ENCODE data around the gene COL6A5. TPM values are rescaled to one million over a fixed set of nuclear protein-coding genes. Genes with fewer than 3 reads are reported as not detected.

The COL6A5 gene
- polyA plus RNA-seq, 2 of the 4 experiments (the other 2 are of a cell fraction), result not detected

DNA sequence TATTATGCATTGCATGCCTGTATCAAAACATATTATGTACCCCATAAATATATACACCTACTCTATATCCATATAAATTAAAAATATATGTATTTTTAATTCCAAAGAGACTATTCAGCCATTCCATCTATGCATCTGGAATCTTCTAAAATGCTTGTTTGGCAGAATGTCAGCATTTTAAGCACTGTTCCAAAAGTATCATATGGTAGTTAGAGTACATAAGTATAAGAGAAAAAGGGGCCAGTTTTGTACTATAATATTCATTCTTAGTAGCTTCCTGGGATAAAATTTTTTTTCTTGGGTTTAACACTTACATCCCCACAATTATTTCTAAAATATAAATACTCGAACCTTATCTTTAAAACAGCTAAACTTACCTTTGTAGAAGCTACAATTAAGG lies 111.1 kb downstream of the COL6A5 start:
- CTCF ChIA-PET, result no interaction called here
- no peak for FAIRE-seq

DNA sequence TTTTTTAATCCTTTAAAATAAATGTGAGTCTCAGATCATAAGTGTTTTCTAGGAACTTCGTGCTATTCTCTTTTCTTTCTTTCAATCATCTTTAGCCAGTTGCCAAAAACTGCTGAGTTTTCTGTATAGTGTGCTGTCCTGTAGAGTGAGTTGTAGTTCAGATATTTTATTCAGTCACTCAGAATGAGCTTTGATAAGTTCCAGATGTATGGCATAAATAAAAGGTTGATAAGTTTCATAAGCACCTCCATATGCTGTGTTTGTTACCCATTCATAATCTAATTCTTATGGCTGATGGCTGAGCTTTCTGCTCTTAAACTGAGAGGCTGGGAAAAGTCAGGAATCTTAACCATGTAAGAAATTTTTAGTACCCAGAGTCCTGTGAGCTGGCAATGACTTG lies 112.2 kb downstream of the COL6A5 start:
- Histone ChIP-seq H3K4me3 (no peak overlapping the region), H3K4me2 (no peak overlapping the region), H3K9me3 (no peaks in the 10 kb centered on the region), H3K4me1 (no peaks in the 10 kb centered on the region), H3K27ac (no peak overlapping the region)
- no peak for ATAC-seq
- TF ChIP-seq, protein P1, sequence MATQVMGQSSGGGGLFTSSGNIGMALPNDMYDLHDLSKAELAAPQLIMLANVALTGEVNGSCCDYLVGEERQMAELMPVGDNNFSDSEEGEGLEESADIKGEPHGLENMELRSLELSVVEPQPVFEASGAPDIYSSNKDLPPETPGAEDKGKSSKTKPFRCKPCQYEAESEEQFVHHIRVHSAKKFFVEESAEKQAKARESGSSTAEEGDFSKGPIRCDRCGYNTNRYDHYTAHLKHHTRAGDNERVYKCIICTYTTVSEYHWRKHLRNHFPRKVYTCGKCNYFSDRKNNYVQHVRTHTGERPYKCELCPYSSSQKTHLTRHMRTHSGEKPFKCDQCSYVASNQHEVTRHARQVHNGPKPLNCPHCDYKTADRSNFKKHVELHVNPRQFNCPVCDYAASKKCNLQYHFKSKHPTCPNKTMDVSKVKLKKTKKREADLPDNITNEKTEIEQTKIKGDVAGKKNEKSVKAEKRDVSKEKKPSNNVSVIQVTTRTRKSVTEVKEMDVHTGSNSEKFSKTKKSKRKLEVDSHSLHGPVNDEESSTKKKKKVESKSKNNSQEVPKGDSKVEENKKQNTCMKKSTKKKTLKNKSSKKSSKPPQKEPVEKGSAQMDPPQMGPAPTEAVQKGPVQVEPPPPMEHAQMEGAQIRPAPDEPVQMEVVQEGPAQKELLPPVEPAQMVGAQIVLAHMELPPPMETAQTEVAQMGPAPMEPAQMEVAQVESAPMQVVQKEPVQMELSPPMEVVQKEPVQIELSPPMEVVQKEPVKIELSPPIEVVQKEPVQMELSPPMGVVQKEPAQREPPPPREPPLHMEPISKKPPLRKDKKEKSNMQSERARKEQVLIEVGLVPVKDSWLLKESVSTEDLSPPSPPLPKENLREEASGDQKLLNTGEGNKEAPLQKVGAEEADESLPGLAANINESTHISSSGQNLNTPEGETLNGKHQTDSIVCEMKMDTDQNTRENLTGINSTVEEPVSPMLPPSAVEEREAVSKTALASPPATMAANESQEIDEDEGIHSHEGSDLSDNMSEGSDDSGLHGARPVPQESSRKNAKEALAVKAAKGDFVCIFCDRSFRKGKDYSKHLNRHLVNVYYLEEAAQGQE (IDR thresholded peaks at IDR 0.05), result no peak
- TF ChIP-seq SMC3 (IDR thresholded peaks at IDR 0.05), result no peak
- TF ChIP-seq, protein P2, sequence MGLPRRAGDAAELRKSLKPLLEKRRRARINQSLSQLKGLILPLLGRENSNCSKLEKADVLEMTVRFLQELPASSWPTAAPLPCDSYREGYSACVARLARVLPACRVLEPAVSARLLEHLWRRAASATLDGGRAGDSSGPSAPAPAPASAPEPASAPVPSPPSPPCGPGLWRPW (IDR thresholded peaks at IDR 0.05), result no peak
- no peak for TF ChIP-seq CHD2 (IDR thresholded peaks at IDR 0.05; ENCODE audit: low read length, partially characterized antibody)
- TF ChIP-seq MYC (IDR thresholded peaks at IDR 0.05; ENCODE audit: borderline replicate concordance, low read length), result no peak
- no peak for TF ChIP-seq NFE2L2 (conservative IDR thresholded peaks at IDR 0.05; ENCODE audit: low read length)
- TF ChIP-seq, protein P3, sequence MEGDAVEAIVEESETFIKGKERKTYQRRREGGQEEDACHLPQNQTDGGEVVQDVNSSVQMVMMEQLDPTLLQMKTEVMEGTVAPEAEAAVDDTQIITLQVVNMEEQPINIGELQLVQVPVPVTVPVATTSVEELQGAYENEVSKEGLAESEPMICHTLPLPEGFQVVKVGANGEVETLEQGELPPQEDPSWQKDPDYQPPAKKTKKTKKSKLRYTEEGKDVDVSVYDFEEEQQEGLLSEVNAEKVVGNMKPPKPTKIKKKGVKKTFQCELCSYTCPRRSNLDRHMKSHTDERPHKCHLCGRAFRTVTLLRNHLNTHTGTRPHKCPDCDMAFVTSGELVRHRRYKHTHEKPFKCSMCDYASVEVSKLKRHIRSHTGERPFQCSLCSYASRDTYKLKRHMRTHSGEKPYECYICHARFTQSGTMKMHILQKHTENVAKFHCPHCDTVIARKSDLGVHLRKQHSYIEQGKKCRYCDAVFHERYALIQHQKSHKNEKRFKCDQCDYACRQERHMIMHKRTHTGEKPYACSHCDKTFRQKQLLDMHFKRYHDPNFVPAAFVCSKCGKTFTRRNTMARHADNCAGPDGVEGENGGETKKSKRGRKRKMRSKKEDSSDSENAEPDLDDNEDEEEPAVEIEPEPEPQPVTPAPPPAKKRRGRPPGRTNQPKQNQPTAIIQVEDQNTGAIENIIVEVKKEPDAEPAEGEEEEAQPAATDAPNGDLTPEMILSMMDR (IDR thresholded peaks at IDR 0.05), result no peak
- TF ChIP-seq RNF2 (IDR thresholded peaks at IDR 0.05; ENCODE audit: borderline replicate concordance, low read depth), result no peak
- TF ChIP-seq, protein P4, sequence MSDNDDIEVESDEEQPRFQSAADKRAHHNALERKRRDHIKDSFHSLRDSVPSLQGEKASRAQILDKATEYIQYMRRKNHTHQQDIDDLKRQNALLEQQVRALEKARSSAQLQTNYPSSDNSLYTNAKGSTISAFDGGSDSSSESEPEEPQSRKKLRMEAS (IDR thresholded peaks at IDR 0.05), result no peak
- no peak for TF ChIP-seq PHF8 (IDR thresholded peaks at IDR 0.05; ENCODE audit: borderline replicate concordance, low read depth)
- no peak for TF ChIP-seq ZFP36 (IDR thresholded peaks at IDR 0.05; ENCODE audit: borderline replicate concordance, partially characterized antibody)
- TF ChIP-seq EHF (CRISPR knock-in tag; IDR thresholded peaks at IDR 0.05), result no peak
- TF ChIP-seq KDM1A (IDR thresholded peaks at IDR 0.05; ENCODE audit: low read depth), result no peak
- TF ChIP-seq TP53 (CRISPR knock-in tag; IDR thresholded peaks at IDR 0.05), result no peak
- TF ChIP-seq ZC3H11A (IDR thresholded peaks at IDR 0.05), result no peak
- no peak for TF ChIP-seq ZNF302 (CRISPR knock-in tag; IDR thresholded peaks at IDR 0.05)
- TF ChIP-seq EHMT2 (IDR thresholded peaks at IDR 0.05; ENCODE audit: low read depth), result no peak
- no peak for TF ChIP-seq TFCP2L1 (CRISPR knock-in tag; IDR thresholded peaks at IDR 0.05)
- no peak for DNase-seq (ENCODE audit: low read depth in 1 of 2, low spot score in 1 of 2)
- 3% methylated on average over 1 of the region's 1 CpG for WGBS (ENCODE audit: missing lambda C conversion rate)
- CTCF ChIA-PET, result interaction anchor here (1.0 kb wide), 1 partner anchor 81 kb away, joined by 3 read pairs; no protein-coding TSS in a partner anchor
- POLR2A ChIA-PET, result no interaction called here
- FAIRE-seq, result no peak

More for the DNA sequence above, 111.1 kb downstream of the COL6A5 start:
- Histone ChIP-seq H3K4me2 (no peak overlapping the region), H3K4me3 (no peak overlapping the region), H3K27ac (no peak overlapping the region), H3K9me3 (no peaks in the 10 kb centered on the region), H3K4me1 (no peaks in the 10 kb centered on the region)
- DNase-seq (ENCODE audit: low read depth in 1 of 2, low spot score in 1 of 2) (no peak), ATAC-seq (no peak)
- 0% methylated on average over 1 of the region's 1 CpG for WGBS (ENCODE audit: missing lambda C conversion rate)
- POLR2A ChIA-PET, result no interaction called here
- no peak for TF ChIP-seq TFCP2L1 (CRISPR knock-in tag; IDR thresholded peaks at IDR 0.05)
- no peak for TF ChIP-seq HOXB5 (CRISPR knock-in tag; IDR thresholded peaks at IDR 0.05)
- TF ChIP-seq FOSB (CRISPR knock-in tag; IDR thresholded peaks at IDR 0.05), result no peak
- no peak for TF ChIP-seq NFE2L2 (conservative IDR thresholded peaks at IDR 0.05; ENCODE audit: low read length)
- no peak for TF ChIP-seq EP300 (IDR thresholded peaks at IDR 0.05)
- no peak for TF ChIP-seq FOXS1 (CRISPR knock-in tag; IDR thresholded peaks at IDR 0.05)
- no peak for TF ChIP-seq POLR2A (IDR thresholded peaks at IDR 0.05; ENCODE audit: low read length)
- TF ChIP-seq BHLHE40 (IDR thresholded peaks at IDR 0.05; ENCODE audit: low read depth, low read length), result no peak

Measured in A549 (cell line).